Measurements from ENCODE around the gene TMEM145. TPM values are rescaled to one million over a fixed set of nuclear protein-coding genes. Genes with fewer than 3 reads are reported as not detected.

TMEM145 gene
- total RNA-seq: 1 to 10 TPM in 1 of 2 donors, under 1 TPM in 1; under 0.01 to 3.7 TPM

GRCh38 chr19:42313096-42313839 is at the start of gene TMEM145:
TMEM145 (plus strand) TSS chr19:42313309; CDS start chr19:42313377, 68 bp downstream.

GRCh38 chr19:42268704-42269477 is 44.2 kb upstream of the TMEM145 start, which contains the start of gene CIC:
CIC (plus strand) TSS chr19:42269252; CDS start chr19:42271784, 2,532 bp downstream.

DNA sequence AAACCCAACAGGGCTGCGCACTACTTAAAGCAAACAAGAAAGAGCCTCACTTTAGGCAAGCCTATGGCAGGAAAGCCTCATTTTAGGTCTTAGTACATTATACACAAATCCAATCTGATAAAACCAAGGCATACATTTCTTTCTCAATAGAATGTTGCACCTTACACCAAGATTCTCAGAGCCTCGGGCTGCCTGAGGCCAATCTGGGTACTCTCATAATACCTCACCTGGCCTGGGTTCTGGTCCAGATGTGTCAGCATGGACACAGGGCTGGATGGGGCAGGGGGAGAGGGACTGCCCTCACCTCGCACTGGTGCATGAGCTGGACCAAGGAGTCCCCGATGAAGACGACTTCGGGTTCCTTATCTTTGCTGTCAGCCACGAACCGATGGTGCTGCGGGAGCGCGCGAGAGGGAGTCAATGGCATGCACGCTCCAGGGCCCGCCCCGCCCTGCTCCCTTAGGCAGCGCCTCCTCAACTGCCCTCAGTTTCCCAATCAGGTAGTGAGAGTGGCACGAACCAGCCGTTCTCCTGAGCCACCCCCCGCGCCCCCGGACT is 11.4 kb upstream of the TMEM145 start, which contains the start of gene PRR19:
Gene PRR19, plus strand, starts transcription at position 487 of the 558 bp plus-strand sequence. CDS start 7,453 bp downstream, outside the sequence.

GRCh38 chr19:42325308-42325895 is 12.3 kb downstream of the TMEM145 start, which contains the start of gene MEGF8:
MEGF8 (plus strand) TSS chr19:42325635; CDS start chr19:42326244, 609 bp downstream.

Small RNAs within 50 kb of the gene (small RNA-seq; reads per million reads assigned to genes)
- 0 to 0.23 reads per million in 2 donors for gene MIR8077

Other genes with a start within 250 kb of the TMEM145 start
- gene GRIK5, start 243.1 kb upstream of the TMEM145 start, total RNA-seq: under 1 TPM in 1 of 2 donors, not detected in 1; under 0.01 TPM
- gene ZNF574, start 237.1 kb upstream of the TMEM145 start, total RNA-seq: 10 to 100 TPM; 16.9 to 22.3 TPM
- under 1 TPM in 1 of 2 donors, not detected in 1; under 0.01 TPM for gene POU2F2, start 180.9 kb upstream of the TMEM145 start, total RNA-seq
- gene DEDD2, start 95.6 kb upstream of the TMEM145 start, total RNA-seq: 10 to 100 TPM; 13.4 to 19.0 TPM
- 10 to 100 TPM in 1 of 2 donors, 1 to 10 TPM in 1; 10.0 to 16.0 TPM for gene ZNF526, start 93.0 kb upstream of the TMEM145 start, total RNA-seq
- 10 to 100 TPM; 25.5 to 36.6 TPM for gene GSK3A, start 70.7 kb upstream of the TMEM145 start, total RNA-seq
- 10 to 100 TPM; 37.9 to 42.3 TPM for gene ERF, start 58.2 kb upstream of the TMEM145 start, total RNA-seq
- 10 to 100 TPM; 22.3 to 34.4 TPM for gene CIC, start 44.1 kb upstream of the TMEM145 start, total RNA-seq
- under 1 TPM in 1 of 2 donors, not detected in 1; 1.00 TPM for gene PRR19, start 11.2 kb upstream of the TMEM145 start, total RNA-seq
- gene PAFAH1B3, start 10.7 kb upstream of the TMEM145 start, total RNA-seq: 10 to 100 TPM; 32.0 to 47.0 TPM
- 10 to 100 TPM; 17.6 to 20.3 TPM for gene MEGF8, start 12.3 kb downstream of the TMEM145 start, total RNA-seq
- gene CNFN, start 77.0 kb downstream of the TMEM145 start, total RNA-seq: under 1 TPM in 1 of 2 donors, not detected in 1; 0.67 TPM
- gene LIPE, start 114.1 kb downstream of the TMEM145 start, total RNA-seq: 10 to 100 TPM; 11.7 to 27.0 TPM
- gene CXCL17, start 129.6 kb downstream of the TMEM145 start, total RNA-seq: not detected
- gene CEACAM1, start 215.2 kb downstream of the TMEM145 start, total RNA-seq: 10 to 100 TPM in 1 of 2 donors, 1 to 10 TPM in 1; 9.3 to 19.3 TPM